HEK293 (cell line): ENCODE results near the gene MRPL54.

Experiments used
- CTCF ChIA-PET: fragments of 350-600 bp; formaldehyde crosslinking; extraction: SDS; loops from one replicate; lab custom pipeline; 2021; ENCODE audit warnings: antibody characterized with exemption; lab: Yijun Ruan, JAX
- POLR2A ChIA-PET: fragments of 300-600 bp; formaldehyde crosslinking; extraction: SDS; loops from one replicate; lab custom pipeline; 2020; ENCODE audit warnings: antibody characterized with exemption, inconsistent platforms; lab: Yijun Ruan, JAX
- H3K27ac ChIP-seq: fragments of 200-500 bp; sonication (Bioruptor generic); 2 replicates; pipeline ENCODE4 v1.5.1; 2014; ENCODE audit warnings: low read depth, low read length, control low read depth, inconsistent platforms; ENCODE audit errors: extremely low read depth
- H3K36me3 ChIP-seq, 2 experiments: fragments of 200-500 bp in 1 of 2; sonication (Bioruptor generic) in 1 of 2; 1 replicate in 1 of 2; 2 replicates in 1 of 2; pipeline ENCODE4 v1.5.1; 2014 to 2017; ENCODE audit warnings: inconsistent platforms in 2 of 2, low read length in 2 of 2; ENCODE audit not compliant: control insufficient read depth in 2 of 2, insufficient read depth in 1 of 2
- H3K4me1 ChIP-seq: fragments of 200-500 bp; sonication (Bioruptor generic); 2 replicates; pipeline ENCODE4 v1.5.1; 2014; ENCODE audit warnings: mild to moderate bottlenecking, low read length, inconsistent platforms; ENCODE audit not compliant: control insufficient read depth, insufficient read depth
- H3K4me3 ChIP-seq: 2 replicates; pipeline ENCODE4 v1.5.1; 2011; ENCODE audit warnings: low read depth, mild to moderate bottlenecking, control low read depth, low read length, moderate library complexity
- H3K9me3 ChIP-seq: fragments of 200-500 bp; sonication (Bioruptor generic); 2 replicates; pipeline ENCODE4 v1.5.1; 2014; ENCODE audit warnings: low read depth, low read length, inconsistent platforms; ENCODE audit not compliant: control insufficient read depth, insufficient read depth
- EGR2 ChIP-seq: fragments of 450-650 bp; formaldehyde crosslinking; IDR thresholded peaks from 2 replicates; pipeline ENCODE4 v1.5.1; 2016; ENCODE audit warnings: low read depth, missing biosample characterization, missing genetic modification characterization
- GLI2 ChIP-seq: fragments of 450-650 bp; formaldehyde crosslinking; IDR thresholded peaks from 2 replicates; pipeline ENCODE4; 2017; ENCODE audit warnings: missing biosample characterization, missing genetic modification characterization, low read depth, borderline replicate concordance
- GLIS2 ChIP-seq: fragments of 450-650 bp; formaldehyde crosslinking; IDR thresholded peaks from 2 replicates; pipeline ENCODE4 v1.5.1; 2016; ENCODE audit warnings: missing biosample characterization, missing genetic modification characterization
- KLF10 ChIP-seq: fragments of 450-650 bp; IDR thresholded peaks from 2 replicates; pipeline ENCODE4 v1.5.1; 2018; ENCODE audit warnings: missing biosample characterization, mild to moderate bottlenecking, missing genetic modification characterization
- KLF9 ChIP-seq: fragments of 450-650 bp; formaldehyde crosslinking; IDR thresholded peaks from 2 replicates; pipeline ENCODE4 v1.5.1; 2016; ENCODE audit warnings: missing biosample characterization, missing genetic modification characterization, low read depth
- PATZ1 ChIP-seq: fragments of 450-650 bp; formaldehyde crosslinking; IDR thresholded peaks from 2 replicates; pipeline ENCODE4 v1.5.1; 2016; ENCODE audit warnings: missing biosample characterization, missing genetic modification characterization
- RBAK ChIP-seq: fragments of 450-650 bp; formaldehyde crosslinking; IDR thresholded peaks from 2 replicates; pipeline ENCODE4 v1.5.1; 2016; ENCODE audit warnings: missing biosample characterization, missing genetic modification characterization
- SETDB1 ChIP-seq: IDR thresholded peaks from one replicate; pipeline ENCODE4 v1.6.1; 2017; ENCODE audit warnings: mild to moderate bottlenecking, low read length, moderate library complexity, mixed read lengths; ENCODE audit not compliant: insufficient read length
- TSHZ1 ChIP-seq: fragments of 450-650 bp; formaldehyde crosslinking; IDR thresholded peaks from 2 replicates; pipeline ENCODE4 v1.5.1; 2016; ENCODE audit warnings: missing biosample characterization, missing genetic modification characterization, borderline replicate concordance
- WT1 ChIP-seq: fragments of 450-650 bp; formaldehyde crosslinking; IDR thresholded peaks from 2 replicates; pipeline ENCODE4 v1.5.1; 2016; ENCODE audit warnings: missing biosample characterization, missing genetic modification characterization
- ZBTB17 ChIP-seq: fragments of 450-650 bp; formaldehyde crosslinking; IDR thresholded peaks from 2 replicates; pipeline ENCODE4 v1.5.1; 2016; ENCODE audit warnings: missing biosample characterization, missing genetic modification characterization
- ZBTB21 ChIP-seq: fragments of 450-650 bp; formaldehyde crosslinking; IDR thresholded peaks from 2 replicates; pipeline ENCODE4 v1.5.1; 2017; ENCODE audit warnings: missing biosample characterization, missing genetic modification characterization
- ZFP3 ChIP-seq: fragments of 450-650 bp; formaldehyde crosslinking; IDR thresholded peaks from 2 replicates; pipeline ENCODE4 v1.5.1; 2016; ENCODE audit warnings: low read depth, missing biosample characterization, missing genetic modification characterization
- ZFP69B ChIP-seq: fragments of 450-650 bp; formaldehyde crosslinking; IDR thresholded peaks from 2 replicates; pipeline ENCODE4 v1.5.1; 2016; ENCODE audit warnings: missing biosample characterization, missing genetic modification characterization
- ZIC2 ChIP-seq: fragments of 450-650 bp; formaldehyde crosslinking; IDR thresholded peaks from 2 replicates; pipeline ENCODE4 v1.5.1; 2016; ENCODE audit warnings: missing biosample characterization, missing genetic modification characterization
- ZNF140 ChIP-seq: fragments of 450-650 bp; formaldehyde crosslinking; IDR thresholded peaks from 2 replicates; pipeline ENCODE4 v1.5.1; 2016; ENCODE audit warnings: missing biosample characterization, missing genetic modification characterization
- ZNF214 ChIP-seq: fragments of 450-650 bp; formaldehyde crosslinking; IDR thresholded peaks from 2 replicates; pipeline ENCODE4 v1.5.1; 2017; ENCODE audit warnings: missing biosample characterization, mild to moderate bottlenecking, missing genetic modification characterization, borderline replicate concordance
- ZNF292 ChIP-seq: fragments of 450-650 bp; formaldehyde crosslinking; IDR thresholded peaks from 2 replicates; pipeline ENCODE4 v1.5.1; 2016; ENCODE audit warnings: low read depth, missing biosample characterization, missing genetic modification characterization, borderline replicate concordance
- ZNF501 ChIP-seq: fragments of 450-650 bp; formaldehyde crosslinking; IDR thresholded peaks from 2 replicates; pipeline ENCODE4 v1.5.1; 2016; ENCODE audit warnings: missing biosample characterization, missing genetic modification characterization
- ZNF510 ChIP-seq: fragments of 450-650 bp; formaldehyde crosslinking; IDR thresholded peaks from 2 replicates; pipeline ENCODE4 v1.5.1; 2018; ENCODE audit warnings: mild to moderate bottlenecking, missing genetic modification characterization, missing biosample characterization; ENCODE audit not compliant: insufficient replicate concordance
- ZNF585B ChIP-seq: fragments of 450-650 bp; formaldehyde crosslinking; IDR thresholded peaks from 2 replicates; pipeline ENCODE4 v1.5.1; 2016; ENCODE audit warnings: missing biosample characterization, missing genetic modification characterization
- ZNF707 ChIP-seq: fragments of 450-650 bp; formaldehyde crosslinking; IDR thresholded peaks from 2 replicates; pipeline ENCODE4 v1.5.1; 2016; ENCODE audit warnings: missing biosample characterization, missing genetic modification characterization
- ZNF76 ChIP-seq: fragments of 450-650 bp; formaldehyde crosslinking; IDR thresholded peaks from 2 replicates; pipeline ENCODE4; 2016; ENCODE audit warnings: low read depth, missing biosample characterization, missing genetic modification characterization, borderline replicate concordance
- ZNF830 ChIP-seq: fragments of 450-650 bp; IDR thresholded peaks from 2 replicates; pipeline ENCODE4 v1.5.0; 2018; ENCODE audit warnings: missing biosample characterization, missing genetic modification characterization, low read depth, mild to moderate bottlenecking, moderate library complexity
- TF ChIP-seq, protein P1 (sequence below): fragments of 450-650 bp; formaldehyde crosslinking; IDR thresholded peaks from 2 replicates; pipeline ENCODE4 v1.5.1; 2017; ENCODE audit warnings: missing biosample characterization, missing genetic modification characterization
- TF ChIP-seq, protein P2 (sequence below): fragments of 450-650 bp; formaldehyde crosslinking; IDR thresholded peaks from 2 replicates; pipeline ENCODE4 v1.5.1; 2016; ENCODE audit warnings: missing biosample characterization, missing genetic modification characterization

The MRPL54 gene

DNA sequence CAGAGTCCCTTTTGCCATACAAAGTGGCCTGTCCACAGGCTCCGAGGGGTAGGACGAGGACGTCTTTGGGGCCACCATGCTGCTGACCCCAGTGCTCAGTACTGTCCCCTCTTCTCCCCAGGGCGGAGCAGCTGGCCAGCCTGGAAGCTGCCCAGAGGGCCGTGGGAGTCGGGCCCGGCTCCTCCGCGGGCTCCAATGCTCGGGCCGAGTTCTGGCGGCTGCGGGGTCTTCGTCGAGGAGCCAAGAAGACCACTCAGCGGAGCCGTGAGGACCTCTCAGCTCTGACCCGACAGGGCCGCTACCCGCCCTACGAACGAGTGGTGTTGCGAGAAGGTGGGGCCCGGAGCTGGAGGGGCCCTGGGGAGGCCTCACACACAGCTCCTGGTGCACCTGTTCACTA is 22.1 kb upstream of the MRPL54 start:
- CTCF ChIA-PET, result interaction anchor here (0.6 kb wide), 1 partner anchor 117 kb away, joined by 3 read pairs; no protein-coding TSS in a partner anchor
- no peak for TF ChIP-seq GLIS2 (tag by site-specific recombination)
- TF ChIP-seq EGR2 (tag by site-specific recombination), result no peak
- TF ChIP-seq ZNF830 (tag by site-specific recombination), result no peak
- TF ChIP-seq, protein P1, sequence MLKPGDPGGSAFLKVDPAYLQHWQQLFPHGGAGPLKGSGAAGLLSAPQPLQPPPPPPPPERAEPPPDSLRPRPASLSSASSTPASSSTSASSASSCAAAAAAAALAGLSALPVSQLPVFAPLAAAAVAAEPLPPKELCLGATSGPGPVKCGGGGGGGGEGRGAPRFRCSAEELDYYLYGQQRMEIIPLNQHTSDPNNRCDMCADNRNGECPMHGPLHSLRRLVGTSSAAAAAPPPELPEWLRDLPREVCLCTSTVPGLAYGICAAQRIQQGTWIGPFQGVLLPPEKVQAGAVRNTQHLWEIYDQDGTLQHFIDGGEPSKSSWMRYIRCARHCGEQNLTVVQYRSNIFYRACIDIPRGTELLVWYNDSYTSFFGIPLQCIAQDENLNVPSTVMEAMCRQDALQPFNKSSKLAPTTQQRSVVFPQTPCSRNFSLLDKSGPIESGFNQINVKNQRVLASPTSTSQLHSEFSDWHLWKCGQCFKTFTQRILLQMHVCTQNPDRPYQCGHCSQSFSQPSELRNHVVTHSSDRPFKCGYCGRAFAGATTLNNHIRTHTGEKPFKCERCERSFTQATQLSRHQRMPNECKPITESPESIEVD (tag by site-specific recombination), result no peak
- no peak for TF ChIP-seq PATZ1 (tag by site-specific recombination)
- no peak for TF ChIP-seq ZNF76 (tag by site-specific recombination)
- TF ChIP-seq ZNF214, result no peak
- no peak for TF ChIP-seq SETDB1
- TF ChIP-seq KLF10 (tag by site-specific recombination), result no peak
- TF ChIP-seq ZFP3 (tag by site-specific recombination), result no peak
- TF ChIP-seq WT1 (tag by site-specific recombination), result no peak
- TF ChIP-seq TSHZ1 (tag by site-specific recombination), result no peak
- no peak for TF ChIP-seq ZBTB21 (tag by site-specific recombination)
- TF ChIP-seq KLF9 (tag by site-specific recombination), result no peak
- TF ChIP-seq, protein P2, sequence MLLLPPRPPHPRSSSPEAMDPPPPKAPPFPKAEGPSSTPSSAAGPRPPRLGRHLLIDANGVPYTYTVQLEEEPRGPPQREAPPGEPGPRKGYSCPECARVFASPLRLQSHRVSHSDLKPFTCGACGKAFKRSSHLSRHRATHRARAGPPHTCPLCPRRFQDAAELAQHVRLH, result no peak
- TF ChIP-seq ZNF707 (tag by site-specific recombination), result no peak
- POLR2A ChIA-PET, result interaction anchor here (0.6 kb wide), 1 partner anchor 251 kb away, joined by 5 read pairs; no protein-coding TSS in a partner anchor
- H3K4me1 ChIP-seq, result no peaks in the 10 kb centered on the region
- H3K36me3 ChIP-seq, result no peaks in the 10 kb centered on the region
- H3K27ac ChIP-seq, result no peak overlapping the region
- H3K4me3 ChIP-seq, result no peak overlapping the region
- no peaks in the 10 kb centered on the region for H3K9me3 ChIP-seq

DNA sequence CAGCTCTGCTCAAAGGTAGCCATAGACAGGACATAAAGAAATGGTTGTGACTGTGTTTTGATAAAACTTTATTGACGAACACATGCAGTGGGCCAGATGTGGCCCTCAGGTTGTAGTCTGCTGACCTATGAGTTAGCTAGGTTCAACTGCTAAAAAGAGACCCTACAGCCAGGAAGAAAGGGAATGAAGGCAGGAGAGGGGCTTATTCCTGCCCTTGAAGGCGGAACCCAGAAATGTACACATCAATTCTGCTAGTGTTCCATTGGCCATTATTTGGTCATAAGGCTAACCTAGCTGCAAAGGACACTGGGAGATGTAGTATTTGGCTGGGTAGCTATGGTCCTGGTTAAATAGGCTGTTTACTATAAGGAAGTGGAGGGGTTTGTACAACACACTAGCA is 19.0 kb upstream of the MRPL54 start:
- POLR2A ChIA-PET, result interaction anchor here (0.6 to 1.9 kb wide), 2 partner anchors 19 to 314 kb away, joined by 4 to 8 read pairs; partner anchors contain the start of genes APBA3 and MRPL54
- H3K4me1 ChIP-seq, result no peaks in the 10 kb centered on the region
- H3K9me3 ChIP-seq, result no peaks in the 10 kb centered on the region
- no peaks in the 10 kb centered on the region for H3K36me3 ChIP-seq
- CTCF ChIA-PET, result interaction anchor here (0.5 to 1.0 kb wide), 5 partner anchors 12 to 1602 kb away, joined by 3 to 6 read pairs (median 3); no protein-coding TSS in a partner anchor
- no peak overlapping the region for H3K4me3 ChIP-seq
- no peak overlapping the region for H3K27ac ChIP-seq
- no peak for TF ChIP-seq ZIC2 (tag by site-specific recombination)
- no peak for TF ChIP-seq ZNF585B (tag by site-specific recombination)
- no peak for TF ChIP-seq GLI2 (tag by site-specific recombination)
- no peak for TF ChIP-seq ZNF510 (tag by site-specific recombination)
- TF ChIP-seq ZNF140 (tag by site-specific recombination), result no peak
- TF ChIP-seq RBAK (tag by site-specific recombination), result no peak
- TF ChIP-seq ZFP69B (tag by site-specific recombination), result no peak
- TF ChIP-seq ZNF292 (tag by site-specific recombination), result no peak
- no peak; the same call in 1 of the 2 replicates for TF ChIP-seq ZBTB17 (tag by site-specific recombination)
- no peak for TF ChIP-seq ZNF501 (tag by site-specific recombination)
- TF ChIP-seq ZNF76 (tag by site-specific recombination), result no peak
